GM19328 (cell line): ENCODE data around the gene GNG2.

Experiments
- ATAC-seq: cut with Tn5 transposase; IDR thresholded peaks from one replicate; pipeline ENCODE4 v1.9.1; 2021; ENCODE audit warnings: mild to moderate bottlenecking, moderate library complexity; ENCODE audit not compliant: unreplicated experiment

Gene GNG2

DNA sequence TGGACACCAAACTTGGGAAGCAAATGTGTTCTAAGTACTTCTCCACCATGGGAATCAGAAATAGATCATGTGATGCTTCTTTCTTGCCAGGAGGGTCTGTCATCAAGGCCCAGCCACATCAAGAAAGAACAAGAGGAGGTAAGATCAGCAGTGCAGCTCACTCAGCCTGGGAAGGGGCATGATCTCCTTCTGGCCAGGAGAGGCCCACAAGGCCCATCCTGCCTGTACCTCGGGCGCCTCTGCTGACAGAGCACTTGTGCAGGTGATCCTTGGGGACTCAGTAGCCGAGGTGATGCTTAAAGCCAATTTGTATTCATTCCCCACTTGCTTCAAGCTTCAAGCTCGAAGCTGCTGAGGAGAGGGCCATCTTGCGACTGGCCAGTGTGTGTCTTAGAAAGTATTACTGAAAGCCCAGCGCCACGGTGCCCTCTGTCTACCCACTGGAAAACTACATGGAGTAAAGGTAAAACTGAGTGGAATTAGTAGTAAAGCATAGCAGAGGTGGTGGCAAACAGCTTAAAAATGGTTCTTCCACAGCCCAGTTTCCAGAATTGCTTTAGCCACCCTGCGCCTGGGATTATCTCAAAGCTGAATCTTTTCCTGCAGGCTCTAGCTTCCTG is 155.1 kb downstream of the GNG2 start:
- ATAC-seq = no peak

DNA sequence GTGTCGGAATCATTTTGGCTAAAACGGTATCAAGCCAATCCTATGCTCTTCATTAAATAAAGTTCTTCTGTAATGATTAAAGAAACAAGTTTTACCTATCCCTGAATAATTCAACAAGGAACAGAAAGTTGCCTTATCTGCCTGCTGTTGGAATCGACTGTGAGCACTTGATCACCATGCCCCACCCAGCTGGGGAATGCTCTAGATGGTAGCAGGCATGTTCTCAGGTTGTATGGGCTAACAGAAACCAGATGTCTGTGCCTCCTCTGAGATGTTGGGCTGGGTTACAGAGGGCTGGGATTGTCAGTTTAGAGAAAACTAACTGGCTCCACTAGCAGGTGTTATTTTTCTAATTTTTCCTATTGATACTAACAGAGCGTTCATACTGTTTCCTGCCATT is 157.8 kb downstream of the GNG2 start:
- ATAC-seq = no peak

DNA sequence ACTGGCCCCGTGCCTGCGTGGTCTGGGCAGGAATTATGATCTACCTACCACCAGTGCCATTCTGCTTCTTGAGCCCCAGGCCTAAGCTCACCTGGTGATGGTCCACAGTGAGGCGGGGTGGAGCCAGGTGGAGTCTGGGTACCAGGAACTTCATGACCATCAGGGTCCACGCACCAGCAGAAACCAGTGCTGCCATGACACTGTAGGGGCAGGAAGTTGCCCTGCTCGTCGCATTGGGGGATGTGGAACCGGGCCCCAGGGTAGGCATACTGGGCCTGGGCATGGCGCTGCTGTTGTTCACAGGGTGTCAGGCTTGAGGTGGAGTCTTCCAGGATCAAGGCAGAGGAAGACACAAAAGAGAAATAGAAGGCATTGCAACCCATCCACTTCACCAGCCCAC is 158.6 kb downstream of the GNG2 start:
- ATAC-seq = no peak
